DOHH2 (cell line): ENCODE measurements around the gene BABAM2.

ENCODE experiments used
- EZH2phosphoT487 ChIP-seq: fragments of 200-600 bp; sonication (generic); IDR thresholded peaks from 2 replicates; pipeline ENCODE4 v1.6.1; 2017; ENCODE audit warnings: borderline replicate concordance, mild to moderate bottlenecking, antibody characterized with exemption, low read length, moderate library complexity, mixed read lengths
- TF ChIP-seq, protein P1 (sequence below): fragments of 200-600 bp; sonication (generic); IDR thresholded peaks from one replicate; pipeline ENCODE4 v1.5.1; 2014; ENCODE audit warnings: antibody characterized with exemption, mild to moderate bottlenecking, low read depth, low read length; ENCODE audit not compliant: poor library complexity, severe bottlenecking

DNA sequence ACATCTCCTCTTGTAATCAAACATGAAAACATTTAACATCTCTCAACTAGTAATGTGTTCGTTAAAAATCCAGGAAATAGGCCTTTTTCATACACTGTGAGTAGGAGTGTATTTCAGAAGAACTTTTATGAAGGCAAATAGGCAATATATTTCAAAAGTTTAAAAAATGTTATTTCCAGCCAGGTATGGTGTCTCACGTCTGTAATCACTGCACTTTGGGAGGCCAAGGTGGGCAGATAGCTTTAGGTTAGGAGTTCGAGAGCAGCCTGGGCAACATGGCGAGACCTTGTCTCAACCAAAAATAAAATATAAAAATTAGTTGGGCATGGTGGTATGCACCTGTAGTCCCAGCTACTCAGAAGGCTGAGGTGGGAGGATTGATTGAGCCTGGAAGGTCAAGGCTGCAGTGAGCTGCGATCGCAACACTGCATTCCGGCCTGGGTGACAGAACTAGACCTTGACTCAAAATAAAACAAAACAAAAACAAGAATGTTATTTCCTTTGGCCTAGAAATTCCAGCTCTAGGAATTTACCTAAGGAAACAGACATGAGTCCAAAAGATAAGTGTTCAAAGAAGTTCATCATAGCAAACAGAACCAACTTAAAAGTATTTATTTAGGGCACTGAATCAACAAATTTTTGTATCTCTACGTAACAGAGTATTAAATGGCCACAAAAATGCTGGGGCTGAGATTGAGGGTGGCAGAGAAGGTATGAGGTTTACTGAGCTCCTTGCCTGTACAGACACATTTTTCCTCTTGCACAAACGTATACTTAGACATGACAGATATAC is 15.2 kb upstream of the BABAM2 start:
- TF ChIP-seq, protein P1, sequence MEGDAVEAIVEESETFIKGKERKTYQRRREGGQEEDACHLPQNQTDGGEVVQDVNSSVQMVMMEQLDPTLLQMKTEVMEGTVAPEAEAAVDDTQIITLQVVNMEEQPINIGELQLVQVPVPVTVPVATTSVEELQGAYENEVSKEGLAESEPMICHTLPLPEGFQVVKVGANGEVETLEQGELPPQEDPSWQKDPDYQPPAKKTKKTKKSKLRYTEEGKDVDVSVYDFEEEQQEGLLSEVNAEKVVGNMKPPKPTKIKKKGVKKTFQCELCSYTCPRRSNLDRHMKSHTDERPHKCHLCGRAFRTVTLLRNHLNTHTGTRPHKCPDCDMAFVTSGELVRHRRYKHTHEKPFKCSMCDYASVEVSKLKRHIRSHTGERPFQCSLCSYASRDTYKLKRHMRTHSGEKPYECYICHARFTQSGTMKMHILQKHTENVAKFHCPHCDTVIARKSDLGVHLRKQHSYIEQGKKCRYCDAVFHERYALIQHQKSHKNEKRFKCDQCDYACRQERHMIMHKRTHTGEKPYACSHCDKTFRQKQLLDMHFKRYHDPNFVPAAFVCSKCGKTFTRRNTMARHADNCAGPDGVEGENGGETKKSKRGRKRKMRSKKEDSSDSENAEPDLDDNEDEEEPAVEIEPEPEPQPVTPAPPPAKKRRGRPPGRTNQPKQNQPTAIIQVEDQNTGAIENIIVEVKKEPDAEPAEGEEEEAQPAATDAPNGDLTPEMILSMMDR, result no peak
- TF ChIP-seq EZH2phosphoT487, result no peak
